ENCODE results near the gene IRF8.
"Not testable (repeated sequence)": the region's sequence is repeated elsewhere in the genome, so short reads cannot be mapped to it uniquely, and the experiment has no call there.

The IRF8 gene

GRCh38 chr16:85905110-85906095 lies 6.4 kb downstream of the IRF8 start:
- Histone ChIP-seq H2BK5ac (ENCODE audit: low read depth, low read length, poor library complexity, severe bottlenecking) (no peak overlapping the region), H3K27ac (ENCODE audit: low read length, poor library complexity, severe bottlenecking) (no peak overlapping the region), H2BK12ac (ENCODE audit: low read length in 2 of 2) (no peak overlapping the region), H3K79me1 (replicated peaks; ENCODE audit: low read length, poor library complexity, severe bottlenecking) (no peaks in the 10 kb centered on the region), H3K9me3 (ENCODE audit: control insufficient read depth, low read length) (no peaks in the 10 kb centered on the region), H3K4me3 (ENCODE audit: insufficient read depth in 1 of 2, low read depth in 1 of 2, low read length in 2 of 2) (peak overlapping the region in 1 of 2 experiments; percentile 12), H4K91ac (ENCODE audit: low read length) (no peak overlapping the region), H3K4me2 (ENCODE audit: low read length, poor library complexity, severe bottlenecking) (no peak overlapping the region), H3K9ac (ENCODE audit: low read length) (no peak overlapping the region), H3K23ac (ENCODE audit: low read length in 2 of 2) (no peak overlapping the region), H3K36me3 (ENCODE audit: control insufficient read depth in 1 of 2, insufficient read depth in 2 of 2, low read depth in 1 of 2, low read length in 2 of 2) (no peaks in the 10 kb centered on the region), H3K18ac (ENCODE audit: low read depth in 1 of 2, low read length in 2 of 2) (no peak overlapping the region), H3K27me3 (ENCODE audit: control insufficient read depth in 1 of 2, insufficient read depth in 1 of 2, low read length in 2 of 2) (peaks cover 34 to 71% of the 10 kb centered on the region in 2 experiments), H2BK120ac (ENCODE audit: low read depth, low read length) (no peak overlapping the region), H3K14ac (ENCODE audit: low read length in 2 of 2) (no peak overlapping the region), H4K8ac (ENCODE audit: low read length) (no peak overlapping the region), H2AK5ac (ENCODE audit: low read length, severe bottlenecking) (no peak overlapping the region), H3K4me1 (ENCODE audit: control insufficient read depth, insufficient read depth, low read depth, low read length) (peaks cover 2% of the 10 kb centered on the region), H2AFZ (ENCODE audit: low read depth, low read length) (no peak overlapping the region), H2BK15ac (ENCODE audit: low read depth, poor library complexity, severe bottlenecking) (no peak overlapping the region), H3K4ac (ENCODE audit: low read depth in 1 of 2, low read length in 2 of 2) (no peak overlapping the region)
- WGBS, result 96% methylated on average over 18 of the region's 20 CpGs
- DNase-seq, result no peak

- Histone ChIP-seq H2BK15ac (ENCODE audit: low read depth, poor library complexity, severe bottlenecking) (no peak overlapping the region), H3K9ac (ENCODE audit: low read length) (no peak overlapping the region), H3K9me3 (ENCODE audit: control insufficient read depth, low read length) (no peaks in the 10 kb centered on the region), H2AFZ (ENCODE audit: low read depth, low read length) (no peak overlapping the region), H3K14ac (ENCODE audit: low read length in 2 of 2) (peak overlapping the region in 1 of 2 experiments; percentile 83), H3K27me3 (ENCODE audit: control insufficient read depth in 1 of 2, insufficient read depth in 1 of 2, low read length in 2 of 2) (peaks cover 24 to 71% of the 10 kb centered on the region in 2 experiments), H3K79me1 (replicated peaks; ENCODE audit: low read length, poor library complexity, severe bottlenecking) (no peaks in the 10 kb centered on the region), H2AK5ac (ENCODE audit: low read length, severe bottlenecking) (no peak overlapping the region), H2BK5ac (ENCODE audit: low read depth, low read length, poor library complexity, severe bottlenecking) (no peak overlapping the region), H2BK120ac (ENCODE audit: low read depth, low read length) (no peak overlapping the region), H3K4me2 (ENCODE audit: low read length, poor library complexity, severe bottlenecking) (no peak overlapping the region), H4K91ac (ENCODE audit: low read length) (no peak overlapping the region), H2BK12ac (ENCODE audit: low read length in 2 of 2) (no peak overlapping the region), H4K8ac (ENCODE audit: low read length) (no peak overlapping the region), H3K27ac (ENCODE audit: low read length, poor library complexity, severe bottlenecking) (no peak overlapping the region), H3K36me3 (ENCODE audit: control insufficient read depth in 1 of 2, insufficient read depth in 2 of 2, low read depth in 1 of 2, low read length in 2 of 2) (no peaks in the 10 kb centered on the region), H3K4ac (ENCODE audit: low read depth in 1 of 2, low read length in 2 of 2) (no peak overlapping the region), H3K4me1 (ENCODE audit: control insufficient read depth, insufficient read depth, low read depth, low read length) (peaks cover 2% of the 10 kb centered on the region), H3K4me3 (ENCODE audit: insufficient read depth in 1 of 2, low read depth in 1 of 2, low read length in 2 of 2) (no peak overlapping the region), H3K23ac (ENCODE audit: low read length in 2 of 2) (no peak overlapping the region), H3K18ac (ENCODE audit: low read depth in 1 of 2, low read length in 2 of 2) (no peak overlapping the region)
- DNase-seq, result no peak
- WGBS, result 92% methylated on average over 13 of the region's 13 CpGs
Measured at GRCh38 chr16:85906349-85906748, 7.4 kb downstream of the IRF8 start.

GRCh38 chr16:85907231-85907630 lies 8.3 kb downstream of the IRF8 start:
- H2BK15ac ChIP-seq (ENCODE audit: low read depth, poor library complexity, severe bottlenecking); H3K18ac ChIP-seq (ENCODE audit: low read depth in 1 of 2, low read length in 2 of 2); H4K91ac ChIP-seq (ENCODE audit: low read length); H2BK12ac ChIP-seq (ENCODE audit: low read length in 2 of 2); H3K79me1 ChIP-seq (replicated peaks; ENCODE audit: low read length, poor library complexity, severe bottlenecking); H3K14ac ChIP-seq (ENCODE audit: low read length in 2 of 2); H2BK120ac ChIP-seq (ENCODE audit: low read depth, low read length); DNase-seq; H3K27ac ChIP-seq (ENCODE audit: low read length, poor library complexity, severe bottlenecking); H3K4me3 ChIP-seq (ENCODE audit: insufficient read depth in 1 of 2, low read depth in 1 of 2, low read length in 2 of 2); H2BK5ac ChIP-seq (ENCODE audit: low read depth, low read length, poor library complexity, severe bottlenecking); H3K23ac ChIP-seq (ENCODE audit: low read length in 2 of 2); H3K4ac ChIP-seq (ENCODE audit: low read depth in 1 of 2, low read length in 2 of 2); H3K9ac ChIP-seq (ENCODE audit: low read length); H3K36me3 ChIP-seq (ENCODE audit: control insufficient read depth in 1 of 2, insufficient read depth in 2 of 2, low read depth in 1 of 2, low read length in 2 of 2); H2AK5ac ChIP-seq (ENCODE audit: low read length, severe bottlenecking); H2AFZ ChIP-seq (ENCODE audit: low read depth, low read length); H3K4me1 ChIP-seq (ENCODE audit: control insufficient read depth, insufficient read depth, low read depth, low read length); H4K8ac ChIP-seq (ENCODE audit: low read length); H3K9me3 ChIP-seq (ENCODE audit: control insufficient read depth, low read length); H3K4me2 ChIP-seq (ENCODE audit: low read length, poor library complexity, severe bottlenecking): not testable (repeated sequence)
- peaks cover 15 to 71% of the 10 kb centered on the region in 2 experiments for H3K27me3 ChIP-seq (ENCODE audit: control insufficient read depth in 1 of 2, insufficient read depth in 1 of 2, low read length in 2 of 2)
- 93% methylated on average over 8 of the region's 9 CpGs for WGBS

GRCh38 chr16:85908444-85908843 lies 9.5 kb downstream of the IRF8 start:
- Histone ChIP-seq H2BK15ac (ENCODE audit: low read depth, poor library complexity, severe bottlenecking) (no peak overlapping the region), H3K4me3 (ENCODE audit: insufficient read depth in 1 of 2, low read depth in 1 of 2, low read length in 2 of 2) (no peak overlapping the region), H3K4ac (ENCODE audit: low read depth in 1 of 2, low read length in 2 of 2) (no peak overlapping the region), H2AFZ (ENCODE audit: low read depth, low read length) (no peak overlapping the region), H4K91ac (ENCODE audit: low read length) (no peak overlapping the region), H2BK120ac (ENCODE audit: low read depth, low read length) (no peak overlapping the region), H3K23ac (ENCODE audit: low read length in 2 of 2) (no peak overlapping the region), H4K8ac (ENCODE audit: low read length) (no peak overlapping the region), H3K9ac (ENCODE audit: low read length) (no peak overlapping the region), H3K9me3 (ENCODE audit: control insufficient read depth, low read length) (no peaks in the 10 kb centered on the region), H2BK12ac (ENCODE audit: low read length in 2 of 2) (no peak overlapping the region), H2BK5ac (ENCODE audit: low read depth, low read length, poor library complexity, severe bottlenecking) (no peak overlapping the region), H3K79me1 (replicated peaks; ENCODE audit: low read length, poor library complexity, severe bottlenecking) (no peaks in the 10 kb centered on the region), H3K18ac (ENCODE audit: low read depth in 1 of 2, low read length in 2 of 2) (no peak overlapping the region), H3K36me3 (ENCODE audit: control insufficient read depth in 1 of 2, insufficient read depth in 2 of 2, low read depth in 1 of 2, low read length in 2 of 2) (no peaks in the 10 kb centered on the region), H3K27ac (ENCODE audit: low read length, poor library complexity, severe bottlenecking) (no peak overlapping the region), H2AK5ac (ENCODE audit: low read length, severe bottlenecking) (no peak overlapping the region), H3K4me1 (ENCODE audit: control insufficient read depth, insufficient read depth, low read depth, low read length) (peaks cover 2% of the 10 kb centered on the region), H3K4me2 (ENCODE audit: low read length, poor library complexity, severe bottlenecking) (no peak overlapping the region), H3K27me3 (ENCODE audit: control insufficient read depth in 1 of 2, insufficient read depth in 1 of 2, low read length in 2 of 2) (peaks cover 13 to 59% of the 10 kb centered on the region in 2 experiments), H3K14ac (ENCODE audit: low read length in 2 of 2) (no peak overlapping the region)
- DNase-seq, result no peak
- WGBS, result 84% methylated on average over 3 of the region's 3 CpGs
